ENCODE data around the gene SAMM50.

The SAMM50 gene

GRCh38 chr22:44032126-44032730, 77.0 kb downstream of the SAMM50 start:
- DNase-seq: no peak

GRCh38 chr22:44033287-44033686, 78.0 kb downstream of the SAMM50 start:
- DNase-seq: no peak

GRCh38 chr22:44033694-44034093, 78.5 kb downstream of the SAMM50 start:
- no peak for DNase-seq

GRCh38 chr22:44037519-44038375, 82.5 kb downstream of the SAMM50 start:
- DNase-seq: no peak

- DNase-seq: no peak
These were observed 84.4 kb downstream of the SAMM50 start for GRCh38 chr22:44039566-44040171.

DNA sequence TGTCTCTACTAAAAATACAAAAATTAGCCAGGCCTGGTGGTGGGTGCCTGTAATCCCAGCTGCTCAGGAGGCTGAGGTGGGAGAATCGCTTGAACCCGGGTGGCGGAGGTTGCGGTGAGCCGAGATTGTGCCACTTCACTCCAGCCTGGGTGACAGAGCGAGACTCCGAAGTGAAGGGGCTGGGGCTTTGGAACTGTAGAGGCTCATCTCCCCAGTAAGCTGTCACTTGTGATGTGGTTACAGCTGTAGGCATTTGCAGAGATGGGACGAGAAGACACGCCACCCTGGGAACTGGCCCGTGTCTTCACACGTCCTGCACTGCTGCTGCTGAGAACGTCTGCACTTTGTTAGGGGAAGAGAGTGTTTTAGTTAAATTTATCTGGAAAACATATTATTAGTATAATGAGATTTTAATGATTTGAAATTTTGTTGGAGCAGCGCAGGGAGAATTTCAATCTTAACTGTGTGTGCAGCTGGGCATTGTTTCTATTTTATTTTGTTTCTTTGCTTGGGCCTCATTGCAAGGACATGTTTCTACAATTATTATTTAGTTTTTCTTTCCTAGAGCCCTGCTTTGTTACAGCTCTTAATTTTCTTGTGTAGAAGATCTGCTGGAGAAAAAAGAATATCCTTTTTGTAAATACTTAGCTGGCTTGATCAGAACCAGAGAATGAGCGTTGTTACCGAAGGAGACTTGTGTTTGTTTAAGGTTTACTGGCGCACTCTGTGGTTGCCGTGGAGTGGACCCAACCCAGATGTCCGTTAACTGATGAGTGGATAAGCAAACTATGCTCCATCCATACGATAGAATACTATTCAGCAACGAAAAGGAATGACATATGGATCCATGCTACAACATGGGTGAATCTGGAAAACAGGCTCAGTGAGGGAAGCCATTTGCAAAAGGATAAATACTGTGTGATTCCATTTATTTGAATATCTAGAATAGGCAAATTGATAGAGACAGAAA, 87.3 kb downstream of the SAMM50 start:
- no peak for DNase-seq

DNA sequence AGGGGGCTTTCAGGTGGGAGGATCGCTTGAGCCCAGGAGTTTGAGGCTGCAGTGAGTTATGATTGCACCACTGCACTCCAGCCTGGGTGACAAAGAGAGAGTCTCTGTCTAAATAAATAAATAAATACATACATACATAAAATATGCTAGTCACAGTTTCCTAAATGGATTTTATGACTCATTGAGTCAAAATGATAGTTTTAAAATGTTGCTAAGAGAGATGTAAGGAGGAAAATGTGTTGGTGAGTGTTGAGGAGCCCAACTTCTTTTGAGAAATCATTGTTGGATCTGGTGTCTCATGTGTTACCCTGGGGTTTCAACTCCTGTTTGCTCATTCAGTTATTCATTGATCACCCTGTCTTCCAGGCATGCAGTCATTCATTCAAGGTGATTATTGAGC, 89.9 kb downstream of the SAMM50 start:
- no peak for DNase-seq
